ENCODE measurements around the gene THSD7B.

- TF ChIP-seq, protein P1, sequence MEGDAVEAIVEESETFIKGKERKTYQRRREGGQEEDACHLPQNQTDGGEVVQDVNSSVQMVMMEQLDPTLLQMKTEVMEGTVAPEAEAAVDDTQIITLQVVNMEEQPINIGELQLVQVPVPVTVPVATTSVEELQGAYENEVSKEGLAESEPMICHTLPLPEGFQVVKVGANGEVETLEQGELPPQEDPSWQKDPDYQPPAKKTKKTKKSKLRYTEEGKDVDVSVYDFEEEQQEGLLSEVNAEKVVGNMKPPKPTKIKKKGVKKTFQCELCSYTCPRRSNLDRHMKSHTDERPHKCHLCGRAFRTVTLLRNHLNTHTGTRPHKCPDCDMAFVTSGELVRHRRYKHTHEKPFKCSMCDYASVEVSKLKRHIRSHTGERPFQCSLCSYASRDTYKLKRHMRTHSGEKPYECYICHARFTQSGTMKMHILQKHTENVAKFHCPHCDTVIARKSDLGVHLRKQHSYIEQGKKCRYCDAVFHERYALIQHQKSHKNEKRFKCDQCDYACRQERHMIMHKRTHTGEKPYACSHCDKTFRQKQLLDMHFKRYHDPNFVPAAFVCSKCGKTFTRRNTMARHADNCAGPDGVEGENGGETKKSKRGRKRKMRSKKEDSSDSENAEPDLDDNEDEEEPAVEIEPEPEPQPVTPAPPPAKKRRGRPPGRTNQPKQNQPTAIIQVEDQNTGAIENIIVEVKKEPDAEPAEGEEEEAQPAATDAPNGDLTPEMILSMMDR (IDR thresholded peaks at IDR 0.05; ENCODE audit: low read depth, low read length, poor library complexity, severe bottlenecking): no peak
- no peak for TF ChIP-seq EZH2phosphoT487 (IDR thresholded peaks at IDR 0.05; ENCODE audit: borderline replicate concordance, low read length)
Observed at GRCh38 chr2:137655814-137656213, 890.5 kb downstream of the THSD7B start.

Data from DOHH2 (cell line).